ENCODE data around the gene AKAP8.

GRCh38 chr19:15398501-15399233 is 19.1 kb upstream of the AKAP8 start:
- TF ChIP-seq EZH2 (IDR thresholded peaks at IDR 0.05; ENCODE audit: insufficient read depth, poor library complexity, severe bottlenecking) (no peak), EZH2phosphoT487 (IDR thresholded peaks at IDR 0.05; ENCODE audit: insufficient read depth, low read depth) (no peak)
